CD14-positive monocyte (primary cell): ENCODE results near the gene ERBB4. TPM values are rescaled to one million over a fixed set of nuclear protein-coding genes. Genes with fewer than 3 reads are reported as not detected.

Source experiments
- DNase-seq, 3 donors: peaks; one replicate each; pipeline ENCODE4 v3.0.0-alpha.2; 2011 to 2022
- H2AFZ ChIP-seq: 2 replicates; pipeline ENCODE4 v1.6.0; 2012; ENCODE audit warnings: mild to moderate bottlenecking, low read depth, low read length, inconsistent platforms; ENCODE audit not compliant: insufficient read depth, poor library complexity, severe bottlenecking
- H3K27ac ChIP-seq, 2 donors: 1 replicate in 1 of 2; 2 replicates in 1 of 2; pipeline ENCODE4 v1.5.1; 2012 to 2013; ENCODE audit warnings: low read length in 2 of 2, control low read depth in 1 of 2, inconsistent platforms in 1 of 2, low read depth in 1 of 2, mild to moderate bottlenecking in 1 of 2
- H3K27me3 ChIP-seq, 2 donors: one replicate each; pipeline versions ENCODE4 v1.6.0 to v1.6.1; 2011 to 2013; ENCODE audit warnings: low read length in 2 of 2; ENCODE audit not compliant: control insufficient read depth in 2 of 2, insufficient read depth in 2 of 2
- H3K36me3 ChIP-seq, 2 donors: replicated peaks in 1 of 2; 1 replicate in 1 of 2; 2 replicates in 1 of 2; pipeline versions ENCODE4 v1.5.1 to v1.6.1; 2012 to 2013; ENCODE audit warnings: low read length in 2 of 2, control low read depth in 1 of 2, inconsistent platforms in 1 of 2, mild to moderate bottlenecking in 1 of 2; ENCODE audit not compliant: insufficient read depth in 2 of 2, control insufficient read depth in 1 of 2
- H3K4me1 ChIP-seq, 2 donors: 1 replicate in 1 of 2; 2 replicates in 1 of 2; pipeline versions ENCODE4 v1.5.1 to v1.6.1; 2012 to 2013; ENCODE audit warnings: low read length in 2 of 2, control low read depth in 1 of 2, inconsistent platforms in 1 of 2, mild to moderate bottlenecking in 1 of 2, moderate library complexity in 1 of 2; ENCODE audit not compliant: insufficient read depth in 2 of 2, control insufficient read depth in 1 of 2
- H3K4me2 ChIP-seq: replicated peaks from 2 replicates; pipeline ENCODE3; 2012; ENCODE audit warnings: low read length, moderate library complexity, mild to moderate bottlenecking; ENCODE audit not compliant: poor library complexity, severe bottlenecking; ENCODE audit errors: extremely low read depth
- H3K4me3 ChIP-seq, 3 experiments: fragments of 200-600 bp in 1 of 3; sonication (generic) in 1 of 3; replicated peaks in 1 of 3; 1 replicate in 2 of 3; 2 replicates in 1 of 3; pipeline ENCODE4 v1.5.1; 2011 to 2013; ENCODE audit warnings: low read length in 3 of 3, mild to moderate bottlenecking in 3 of 3, control low read depth in 2 of 3, low read depth in 2 of 3, inconsistent platforms in 1 of 3, moderate library complexity in 1 of 3
- H3K79me2 ChIP-seq: 2 replicates; pipeline ENCODE4 v1.6.0; 2012; ENCODE audit warnings: mild to moderate bottlenecking, control low read depth, inconsistent platforms, low read length, moderate library complexity; ENCODE audit not compliant: insufficient read depth
- H3K9ac ChIP-seq: 2 replicates; pipeline ENCODE4 v1.6.0; 2017; ENCODE audit warnings: low read length, mild to moderate bottlenecking; ENCODE audit not compliant: insufficient read depth, poor library complexity, severe bottlenecking
- H3K9me3 ChIP-seq, 2 donors: replicated peaks in 1 of 2; 1 replicate in 1 of 2; 2 replicates in 1 of 2; pipeline versions ENCODE4 v1.5.1 to v1.6.1; 2012 to 2013; ENCODE audit warnings: low read length in 2 of 2, control low read depth in 1 of 2; ENCODE audit not compliant: control insufficient read depth in 1 of 2, insufficient read depth in 1 of 2
- H4K20me1 ChIP-seq: 2 replicates; pipeline ENCODE4 v1.6.0; 2012; ENCODE audit warnings: mild to moderate bottlenecking, low read length, control low read depth, moderate library complexity; ENCODE audit not compliant: insufficient read depth
- H3K27ac Mint-ChIP-seq, 7 donors: one replicate each; pipeline ENCODE4 v1.8.0; 2020; ENCODE audit warnings: mild to moderate bottlenecking in 7 of 7, mixed read lengths in 7 of 7, moderate library complexity in 6 of 7, inconsistent platforms in 2 of 7
- H3K27me3 Mint-ChIP-seq, 3 donors: one replicate each; pipeline ENCODE4 v1.8.0; 2021 to 2022; ENCODE audit warnings: low read depth in 3 of 3, mild to moderate bottlenecking in 3 of 3, mixed read lengths in 3 of 3, moderate library complexity in 3 of 3, inconsistent platforms in 1 of 3
- H3K36me3 Mint-ChIP-seq, 2 donors: one replicate each; pipeline ENCODE4 v1.8.0; 2020; ENCODE audit warnings: mixed read lengths in 2 of 2, inconsistent platforms in 1 of 2, mild to moderate bottlenecking in 1 of 2
- H3K4me1 Mint-ChIP-seq: one replicate; pipeline ENCODE4 v1.8.0; 2020; ENCODE audit warnings: mild to moderate bottlenecking, mixed read lengths
- H3K4me3 Mint-ChIP-seq, 2 donors: one replicate each; pipeline ENCODE4 v1.8.0; 2020; ENCODE audit warnings: mild to moderate bottlenecking in 2 of 2, mixed read lengths in 2 of 2, moderate library complexity in 1 of 2
- H3K9me3 Mint-ChIP-seq, 7 donors: one replicate each; pipeline ENCODE4 v1.8.0; 2020 to 2022; ENCODE audit warnings: mixed read lengths in 7 of 7, mild to moderate bottlenecking in 6 of 7, moderate library complexity in 6 of 7, inconsistent platforms in 2 of 7
- WGBS: methylation state at CpG from one replicate; pipeline ENCODE4 v1.1.5; 2013; ENCODE audit warnings: missing lambda C conversion rate; ENCODE audit not compliant: insufficient coverage; 5-methylcytosine and 5-hydroxymethylcytosine counted together
- intact Hi-C, 2 donors: fragments of 100-400 bp; cut with micrococcal nuclease; formaldehyde crosslinking; loops; one replicate each; pipeline versions ENCODE4 v1.15.0 to v1.15.1; 2023
- polyA plus RNA-seq, 3 donors: library from polyadenylated mRNA; depleted of rRNA in 1 of 3; unstranded in 2 of 3; stranded (reverse) in 1 of 3; fragments of 300-500 nt in 2 of 3; fragments of >200 nt in 1 of 3; fragmentation: Illumina TruSeq in 2 of 3; gene quantifications; 1 replicate in 2 of 3; 2 replicates in 1 of 3; pipeline ENCODE4 v1.2.3, GENCODE V29; 2012 to 2021
- TF ChIP-seq, protein P1 (sequence below): fragments of 200-600 bp; IDR thresholded peaks from one replicate; pipeline ENCODE4 v1.8.0; 2022; ENCODE audit warnings: antibody characterized with exemption, mild to moderate bottlenecking

ERBB4 gene
- polyA plus RNA-seq, 3 donors, result not detected

DNA sequence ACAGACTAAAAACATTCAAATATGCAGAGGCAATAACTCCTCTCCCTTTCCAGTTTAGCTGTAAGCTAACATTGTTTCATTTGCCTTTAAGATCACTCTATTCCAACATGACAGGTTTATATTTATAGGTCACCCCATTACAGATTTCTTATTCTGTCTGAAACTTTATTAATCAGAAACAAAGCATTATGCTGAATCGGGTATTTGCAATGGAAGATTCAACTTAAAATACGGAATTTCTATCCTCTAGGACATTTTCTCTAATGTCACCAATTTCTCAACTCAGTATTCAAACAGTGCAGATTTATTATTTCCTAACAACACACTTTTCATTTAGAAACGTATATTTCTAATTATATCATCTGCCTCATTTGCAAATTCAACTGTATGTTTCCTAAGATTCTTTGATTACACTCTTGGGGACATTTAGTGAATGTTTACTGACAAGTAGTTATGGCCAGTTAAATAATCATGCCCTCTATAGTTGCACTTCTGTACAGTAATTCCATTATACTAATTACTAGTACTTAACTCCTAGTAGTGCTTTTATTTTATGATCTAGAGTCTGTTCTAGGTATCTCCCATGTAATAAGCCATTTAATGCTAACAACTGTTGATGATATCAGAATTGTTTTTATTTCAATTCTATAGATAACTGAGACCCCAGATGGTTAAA, 358.1 kb downstream of the ERBB4 start:
- TF ChIP-seq, protein P1, sequence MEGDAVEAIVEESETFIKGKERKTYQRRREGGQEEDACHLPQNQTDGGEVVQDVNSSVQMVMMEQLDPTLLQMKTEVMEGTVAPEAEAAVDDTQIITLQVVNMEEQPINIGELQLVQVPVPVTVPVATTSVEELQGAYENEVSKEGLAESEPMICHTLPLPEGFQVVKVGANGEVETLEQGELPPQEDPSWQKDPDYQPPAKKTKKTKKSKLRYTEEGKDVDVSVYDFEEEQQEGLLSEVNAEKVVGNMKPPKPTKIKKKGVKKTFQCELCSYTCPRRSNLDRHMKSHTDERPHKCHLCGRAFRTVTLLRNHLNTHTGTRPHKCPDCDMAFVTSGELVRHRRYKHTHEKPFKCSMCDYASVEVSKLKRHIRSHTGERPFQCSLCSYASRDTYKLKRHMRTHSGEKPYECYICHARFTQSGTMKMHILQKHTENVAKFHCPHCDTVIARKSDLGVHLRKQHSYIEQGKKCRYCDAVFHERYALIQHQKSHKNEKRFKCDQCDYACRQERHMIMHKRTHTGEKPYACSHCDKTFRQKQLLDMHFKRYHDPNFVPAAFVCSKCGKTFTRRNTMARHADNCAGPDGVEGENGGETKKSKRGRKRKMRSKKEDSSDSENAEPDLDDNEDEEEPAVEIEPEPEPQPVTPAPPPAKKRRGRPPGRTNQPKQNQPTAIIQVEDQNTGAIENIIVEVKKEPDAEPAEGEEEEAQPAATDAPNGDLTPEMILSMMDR, result no peak
- DNase-seq, result no peak
- H3K27ac Mint-ChIP-seq, result no peak overlapping the region
- H3K4me1 ChIP-seq, result no peaks in the 10 kb centered on the region
- H3K36me3 ChIP-seq, result no peaks in the 10 kb centered on the region
- H3K27me3 Mint-ChIP-seq, result peaks cover 0 to 1% (median 0%) of the 10 kb centered on the region in 3 donors
- H3K79me2 ChIP-seq, result no peaks in the 10 kb centered on the region
- H3K36me3 Mint-ChIP-seq, result no peaks in the 10 kb centered on the region
- H3K27me3 ChIP-seq, result no peaks in the 10 kb centered on the region
- no peak overlapping the region for H3K4me2 ChIP-seq
- intact Hi-C loops, result no loop called here
- H3K9ac ChIP-seq, result no peak overlapping the region
- H4K20me1 ChIP-seq, result no peaks in the 10 kb centered on the region
- no peak overlapping the region for H3K27ac ChIP-seq
- no peaks in the 10 kb centered on the region for H3K9me3 ChIP-seq
- no peak overlapping the region for H3K4me3 ChIP-seq
- no peaks in the 10 kb centered on the region for H3K9me3 Mint-ChIP-seq
- 100% methylated on average over 2 of the region's 3 CpGs for WGBS
- no peak overlapping the region for H3K4me3 Mint-ChIP-seq
- H2AFZ ChIP-seq, result no peak overlapping the region
- no peaks in the 10 kb centered on the region for H3K4me1 Mint-ChIP-seq

DNA sequence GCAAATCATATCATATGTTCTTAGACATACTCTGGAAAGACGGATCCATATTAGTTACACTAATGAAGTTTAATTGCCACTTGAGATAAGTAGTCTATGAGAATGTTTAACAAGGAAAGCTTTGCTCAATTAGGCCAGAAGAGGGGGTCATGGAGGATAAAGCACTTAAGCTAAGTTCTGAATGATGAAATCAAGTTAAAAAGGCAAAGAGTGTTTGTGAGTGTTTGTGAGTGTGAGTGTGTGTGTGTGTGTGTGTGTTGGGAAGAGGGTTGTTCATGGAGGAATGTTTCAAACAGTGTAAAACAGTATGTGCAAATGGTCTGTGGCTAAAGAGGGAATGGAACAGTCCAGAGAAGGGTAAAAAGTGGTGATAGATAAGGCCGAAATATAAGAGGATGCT, 360.9 kb downstream of the ERBB4 start:
- no peak for DNase-seq
- WGBS, result no CpG with 5 or more reads among the region's 2 CpGs
- Mint-ChIP-seq H3K27ac (no peak overlapping the region), H3K4me3 (no peak overlapping the region), H3K9me3 (no peaks in the 10 kb centered on the region), H3K4me1 (no peaks in the 10 kb centered on the region), H3K27me3 (peaks cover 0 to 1% (median 0%) of the 10 kb centered on the region in 3 donors), H3K36me3 (no peaks in the 10 kb centered on the region)
- Histone ChIP-seq H2AFZ (no peak overlapping the region), H3K4me2 (no peak overlapping the region), H3K27ac (no peak overlapping the region), H3K9me3 (no peaks in the 10 kb centered on the region), H3K79me2 (no peaks in the 10 kb centered on the region), H3K36me3 (no peaks in the 10 kb centered on the region), H3K4me3 (no peak overlapping the region), H4K20me1 (no peaks in the 10 kb centered on the region), H3K4me1 (no peaks in the 10 kb centered on the region), H3K27me3 (no peaks in the 10 kb centered on the region), H3K9ac (no peak overlapping the region)
- intact Hi-C loops, result no loop called here
- TF ChIP-seq, protein P1, result no peak
